Vagina (tissue), 2 donors: Measurements from ENCODE around the gene PARN. TPM values are rescaled to one million over a fixed set of nuclear protein-coding genes. Genes with fewer than 3 reads are reported as not detected.

Experiments used
- DNase-seq, 2 donors: peaks; one replicate each; pipeline ENCODE4 v3.0.0-alpha.2; 2017; ENCODE audit errors: extremely low spot score in 2 of 2
- H3K27ac ChIP-seq: fragments of 200-600 bp; sonication (generic); one replicate; pipeline ENCODE4 v1.5.1; 2019
- H3K27me3 ChIP-seq: fragments of 200-600 bp; sonication (generic); one replicate; pipeline ENCODE4 v1.5.1; 2019
- H3K36me3 ChIP-seq, 2 donors: fragments of 200-600 bp; sonication (generic); one replicate each; pipeline ENCODE4 v1.5.1; 2017 to 2019
- H3K4me1 ChIP-seq: fragments of 200-600 bp; sonication (generic); one replicate; pipeline ENCODE4 v1.5.1; 2019
- H3K4me3 ChIP-seq, 2 donors: fragments of 200-600 bp; sonication (generic); 1 replicate in 1 of 2; 2 replicates in 1 of 2; pipeline ENCODE4 v1.5.1; 2016 to 2019
- H3K9me3 ChIP-seq: fragments of 200-600 bp; sonication (generic); one replicate; pipeline ENCODE4 v1.5.1; 2019
- POLR2A ChIP-seq, 2 donors: fragments of 450-650 bp; IDR thresholded peaks; one replicate each; pipeline ENCODE4 v1.6.1; 2017; ENCODE audit warnings: antibody characterized with exemption in 2 of 2, mild to moderate bottlenecking in 2 of 2, moderate library complexity in 2 of 2
- POLR2AphosphoS5 ChIP-seq, 2 donors: sonication (generic); formaldehyde crosslinking; IDR thresholded peaks; one replicate each; pipeline ENCODE4 v1.9.0; 2017; ENCODE audit warnings: antibody characterized with exemption in 2 of 2, mild to moderate bottlenecking in 2 of 2, low read depth in 1 of 2; ENCODE audit not compliant: insufficient read depth in 1 of 2
- intact Hi-C: fragments of 100-400 bp; cut with DNase I; formaldehyde crosslinking; loops from one replicate; pipeline ENCODE4 v1.15.1; 2023
- total RNA-seq: library from RNA; depleted of rRNA; stranded (reverse); fragments of >200 nt; gene quantifications from one replicate; pipeline ENCODE4 v1.2.3, GENCODE V29; 2016
- TF ChIP-seq, protein P1 (sequence below), 3 experiments: fragments of 450-650 bp in 2 of 3; fragments of 200-600 bp in 1 of 3; sonication (generic) in 1 of 3; IDR thresholded peaks; one replicate each; pipeline ENCODE4 v1.5.1; 2017 to 2019; ENCODE audit warnings: antibody characterized with exemption in 3 of 3, mild to moderate bottlenecking in 2 of 3, moderate library complexity in 2 of 3

Gene PARN
- total RNA-seq, 1 donor from 2014 or later: 39.3 TPM

- peak overlapping the region; percentile 61 for H3K27ac ChIP-seq
These were observed 127.7 kb downstream of the PARN start for GRCh38 chr16:14502256-14502875.

GRCh38 chr16:14501331-14502255 is 128.5 kb downstream of the PARN start:
- H3K4me3 ChIP-seq: no peak overlapping the region
- H3K4me1 ChIP-seq: peaks cover 45% of the 10 kb centered on the region
- H3K27ac ChIP-seq: peak overlapping the region; percentile 69
- H3K9me3 ChIP-seq: no peaks in the 10 kb centered on the region
- no peaks in the 10 kb centered on the region for H3K27me3 ChIP-seq
- intact Hi-C loops: no loop called here
- TF ChIP-seq, protein P1, sequence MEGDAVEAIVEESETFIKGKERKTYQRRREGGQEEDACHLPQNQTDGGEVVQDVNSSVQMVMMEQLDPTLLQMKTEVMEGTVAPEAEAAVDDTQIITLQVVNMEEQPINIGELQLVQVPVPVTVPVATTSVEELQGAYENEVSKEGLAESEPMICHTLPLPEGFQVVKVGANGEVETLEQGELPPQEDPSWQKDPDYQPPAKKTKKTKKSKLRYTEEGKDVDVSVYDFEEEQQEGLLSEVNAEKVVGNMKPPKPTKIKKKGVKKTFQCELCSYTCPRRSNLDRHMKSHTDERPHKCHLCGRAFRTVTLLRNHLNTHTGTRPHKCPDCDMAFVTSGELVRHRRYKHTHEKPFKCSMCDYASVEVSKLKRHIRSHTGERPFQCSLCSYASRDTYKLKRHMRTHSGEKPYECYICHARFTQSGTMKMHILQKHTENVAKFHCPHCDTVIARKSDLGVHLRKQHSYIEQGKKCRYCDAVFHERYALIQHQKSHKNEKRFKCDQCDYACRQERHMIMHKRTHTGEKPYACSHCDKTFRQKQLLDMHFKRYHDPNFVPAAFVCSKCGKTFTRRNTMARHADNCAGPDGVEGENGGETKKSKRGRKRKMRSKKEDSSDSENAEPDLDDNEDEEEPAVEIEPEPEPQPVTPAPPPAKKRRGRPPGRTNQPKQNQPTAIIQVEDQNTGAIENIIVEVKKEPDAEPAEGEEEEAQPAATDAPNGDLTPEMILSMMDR (IDR thresholded peaks at IDR 0.05): no peak
- TF ChIP-seq POLR2A (IDR thresholded peaks at IDR 0.05) (no peak), POLR2AphosphoS5 (IDR thresholded peaks at IDR 0.05; ENCODE audit: insufficient read depth in 1 of 2, low read depth in 1 of 2) (peak; percentile 82 to 94)
- no peaks in the 10 kb centered on the region for H3K36me3 ChIP-seq
- peak in 1 of 2 donors; percentile 97 for DNase-seq

More at GRCh38 chr16:14502256-14502875, 127.7 kb downstream of the PARN start:
- Histone ChIP-seq H3K27me3 (no peaks in the 10 kb centered on the region), H3K4me1 (peaks cover 37% of the 10 kb centered on the region), H3K4me3 (no peak overlapping the region), H3K36me3 (no peaks in the 10 kb centered on the region), H3K9me3 (no peaks in the 10 kb centered on the region)
- no peak for DNase-seq
- intact Hi-C loops: no loop called here
- TF ChIP-seq POLR2AphosphoS5 (IDR thresholded peaks at IDR 0.05; ENCODE audit: insufficient read depth in 1 of 2, low read depth in 1 of 2) (no peak), POLR2A (IDR thresholded peaks at IDR 0.05) (no peak)
- TF ChIP-seq, protein P1 (IDR thresholded peaks at IDR 0.05): no peak

GRCh38 chr16:14500791-14501190 is 129.3 kb downstream of the PARN start:
- Histone ChIP-seq H3K36me3 (no peaks in the 10 kb centered on the region), H3K4me1 (peaks cover 53% of the 10 kb centered on the region), H3K4me3 (no peak overlapping the region), H3K27ac (peak overlapping the region; percentile 69), H3K9me3 (no peaks in the 10 kb centered on the region), H3K27me3 (no peaks in the 10 kb centered on the region)
- DNase-seq: no peak
- TF ChIP-seq, protein P1 (IDR thresholded peaks at IDR 0.05): no peak
- TF ChIP-seq POLR2AphosphoS5 (IDR thresholded peaks at IDR 0.05; ENCODE audit: insufficient read depth in 1 of 2, low read depth in 1 of 2): no peak
- no peak for TF ChIP-seq POLR2A (IDR thresholded peaks at IDR 0.05)
- intact Hi-C loops: no loop called here

DNA sequence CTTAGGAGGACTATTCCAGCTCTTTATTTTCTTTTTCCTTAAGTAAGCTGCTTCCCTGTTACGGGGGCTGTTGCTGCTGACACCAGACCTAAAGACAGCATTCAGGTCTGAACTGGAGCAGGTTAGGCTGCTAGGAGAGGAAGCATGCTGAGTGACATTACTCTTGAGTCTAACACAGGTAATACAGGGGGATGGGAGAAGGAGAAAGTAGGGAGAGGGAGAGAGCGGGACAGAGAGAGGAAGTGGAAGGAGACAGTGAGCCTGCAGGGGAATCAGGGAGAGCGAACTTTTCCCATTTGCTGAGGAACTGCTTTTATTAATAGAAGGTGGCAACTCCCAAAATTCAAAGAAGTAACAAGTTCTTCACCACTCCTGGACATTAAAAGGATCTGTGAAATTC is 130.9 kb downstream of the PARN start:
- no peak for DNase-seq
- H3K9me3 ChIP-seq: no peaks in the 10 kb centered on the region
- H3K27ac ChIP-seq: no peak overlapping the region
- peaks cover 53% of the 10 kb centered on the region for H3K4me1 ChIP-seq
- H3K27me3 ChIP-seq: no peaks in the 10 kb centered on the region
- TF ChIP-seq POLR2A (IDR thresholded peaks at IDR 0.05): no peak
- TF ChIP-seq POLR2AphosphoS5 (IDR thresholded peaks at IDR 0.05; ENCODE audit: insufficient read depth in 1 of 2, low read depth in 1 of 2): no peak
- TF ChIP-seq, protein P1 (IDR thresholded peaks at IDR 0.05): no peak
- no peaks in the 10 kb centered on the region for H3K36me3 ChIP-seq
- H3K4me3 ChIP-seq: no peak overlapping the region
- intact Hi-C loops: no loop called here
